ENCODE measurements around the gene LGR4.

LGR4 gene

DNA sequence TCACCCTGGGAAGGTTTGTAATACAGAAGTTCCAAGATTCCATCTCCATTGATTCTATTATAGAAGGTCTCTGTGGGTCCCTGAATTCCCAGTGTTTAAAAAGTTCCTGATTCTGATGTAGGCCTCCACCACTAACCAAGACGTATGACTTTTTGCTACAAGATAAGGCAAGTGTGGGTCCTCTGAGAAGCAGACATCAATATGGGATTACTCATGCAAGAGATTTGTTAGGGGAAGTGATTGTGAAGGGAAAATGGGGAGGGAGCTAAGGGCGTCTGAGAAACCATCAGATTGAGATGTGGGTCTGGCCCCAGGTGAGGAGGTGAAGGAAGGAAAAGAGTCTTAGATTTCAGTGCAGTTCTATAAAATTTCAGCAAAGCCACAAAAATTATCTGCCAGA is 10.2 kb upstream of the LGR4 start:
- ChIA-PET CTCF (interaction anchor here (0.7 to 6.4 kb wide), 6 partner anchors 19 to 831 kb away, joined by 3 to 134 read pairs (median 18); no protein-coding TSS in a partner anchor), POLR2A (no interaction called here)
- Histone ChIP-seq H3K4me1 (ENCODE audit: control insufficient read depth, insufficient read depth, low read length) (no peaks in the 10 kb centered on the region), H3K4me3 (ENCODE audit: low read depth, low read length) (no peak overlapping the region), H3K27ac (ENCODE audit: extremely low read depth, low read depth, low read length) (no peak overlapping the region), H3K36me3 (ENCODE audit: control insufficient read depth in 2 of 2, insufficient read depth in 1 of 2, low read length in 2 of 2) (no peaks in the 10 kb centered on the region), H3K9me3 (ENCODE audit: control insufficient read depth, insufficient read depth, low read depth, low read length) (no peaks in the 10 kb centered on the region)
- no peak for TF ChIP-seq ZNF837 (tag by site-specific recombination; IDR thresholded peaks at IDR 0.05)

DNA sequence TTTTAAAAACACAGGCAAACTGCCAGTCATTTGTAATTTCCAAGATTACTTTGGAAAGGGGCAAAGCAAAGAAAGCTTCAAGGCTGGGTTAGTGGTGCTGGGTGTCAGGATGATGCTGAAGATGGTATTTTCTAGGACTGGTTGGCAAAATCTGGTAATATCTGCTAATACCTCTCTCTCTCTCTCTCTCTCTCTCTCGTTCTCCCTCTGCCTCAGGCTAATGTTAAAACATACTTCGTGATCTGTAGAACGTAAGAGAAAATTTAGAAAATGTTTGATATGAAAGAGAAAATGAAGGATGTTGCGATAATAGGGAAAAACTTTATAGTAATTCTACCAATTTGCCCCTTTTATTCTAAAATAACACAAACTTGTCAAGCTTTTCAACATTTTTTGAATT is 9.4 kb upstream of the LGR4 start:
- Histone ChIP-seq H3K4me3 (ENCODE audit: low read depth, low read length) (no peak overlapping the region), H3K4me1 (ENCODE audit: control insufficient read depth, insufficient read depth, low read length) (no peaks in the 10 kb centered on the region), H3K27ac (ENCODE audit: extremely low read depth, low read depth, low read length) (no peak overlapping the region), H3K9me3 (ENCODE audit: control insufficient read depth, insufficient read depth, low read depth, low read length) (no peaks in the 10 kb centered on the region), H3K36me3 (ENCODE audit: control insufficient read depth in 2 of 2, insufficient read depth in 1 of 2, low read length in 2 of 2) (no peaks in the 10 kb centered on the region)
- TF ChIP-seq ZNF596 (tag by site-specific recombination; IDR thresholded peaks at IDR 0.05) (peak; percentile 63), ZNF792 (tag by site-specific recombination; IDR thresholded peaks at IDR 0.05) (no peak), TCF7L2 (IDR thresholded peaks at IDR 0.05; ENCODE audit: borderline replicate concordance, low read depth, low read length) (no peak)
- ChIA-PET CTCF (interaction anchor here (0.6 to 5.8 kb wide), 7 partner anchors 18 to 612 kb away, joined by 3 to 32 read pairs (median 4); no protein-coding TSS in a partner anchor), POLR2A (interaction anchor here (0.7 to 1.4 kb wide), 2 partner anchors 9 to 121 kb away, joined by 5 to 10 read pairs; partner anchors contain the start of gene LGR4)

DNA sequence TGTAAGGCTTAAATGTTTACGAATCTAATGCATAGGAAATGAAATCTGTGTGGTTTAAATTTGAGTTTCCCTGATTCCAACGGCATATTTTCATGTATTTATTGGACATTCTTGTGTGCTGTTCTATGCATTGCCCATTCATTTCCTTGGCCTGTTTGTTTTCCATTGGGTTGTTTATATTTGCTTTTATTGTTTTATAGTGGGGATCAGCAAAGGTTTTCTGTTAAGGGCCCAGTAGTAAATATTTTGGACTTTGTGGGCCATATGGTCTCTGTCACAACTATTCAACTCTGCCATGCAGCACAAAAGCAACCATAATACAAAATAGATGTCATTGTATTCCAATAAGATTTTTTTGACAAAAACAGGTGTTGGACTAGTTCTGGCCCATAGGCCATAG is 5.2 kb upstream of the LGR4 start:
- Histone ChIP-seq H3K36me3 (ENCODE audit: control insufficient read depth in 2 of 2, insufficient read depth in 1 of 2, low read length in 2 of 2) (no peaks in the 10 kb centered on the region), H3K27ac (ENCODE audit: extremely low read depth, low read depth, low read length) (no peak overlapping the region), H3K4me1 (ENCODE audit: control insufficient read depth, insufficient read depth, low read length) (no peaks in the 10 kb centered on the region), H3K4me3 (ENCODE audit: low read depth, low read length) (no peak overlapping the region), H3K9me3 (ENCODE audit: control insufficient read depth, insufficient read depth, low read depth, low read length) (no peaks in the 10 kb centered on the region)
- no peak for TF ChIP-seq ZNF830 (tag by site-specific recombination; IDR thresholded peaks at IDR 0.05; ENCODE audit: low read depth)
- TF ChIP-seq ZNF175 (tag by site-specific recombination; IDR thresholded peaks at IDR 0.05): no peak
- TF ChIP-seq ZNF423 (tag by site-specific recombination; IDR thresholded peaks at IDR 0.05): no peak
- TF ChIP-seq, protein P1, sequence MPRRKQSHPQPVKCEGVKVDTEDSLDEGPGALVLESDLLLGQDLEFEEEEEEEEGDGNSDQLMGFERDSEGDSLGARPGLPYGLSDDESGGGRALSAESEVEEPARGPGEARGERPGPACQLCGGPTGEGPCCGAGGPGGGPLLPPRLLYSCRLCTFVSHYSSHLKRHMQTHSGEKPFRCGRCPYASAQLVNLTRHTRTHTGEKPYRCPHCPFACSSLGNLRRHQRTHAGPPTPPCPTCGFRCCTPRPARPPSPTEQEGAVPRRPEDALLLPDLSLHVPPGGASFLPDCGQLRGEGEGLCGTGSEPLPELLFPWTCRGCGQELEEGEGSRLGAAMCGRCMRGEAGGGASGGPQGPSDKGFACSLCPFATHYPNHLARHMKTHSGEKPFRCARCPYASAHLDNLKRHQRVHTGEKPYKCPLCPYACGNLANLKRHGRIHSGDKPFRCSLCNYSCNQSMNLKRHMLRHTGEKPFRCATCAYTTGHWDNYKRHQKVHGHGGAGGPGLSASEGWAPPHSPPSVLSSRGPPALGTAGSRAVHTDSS (tag by site-specific recombination; IDR thresholded peaks at IDR 0.05): no peak
- no peak for TF ChIP-seq GFI1B (tag by site-specific recombination; IDR thresholded peaks at IDR 0.05)
- TF ChIP-seq ZNF677 (tag by site-specific recombination; IDR thresholded peaks at IDR 0.05): no peak
- no peak for TF ChIP-seq ZNF221 (tag by site-specific recombination; IDR thresholded peaks at IDR 0.05; ENCODE audit: borderline replicate concordance)
- TF ChIP-seq, protein P2, sequence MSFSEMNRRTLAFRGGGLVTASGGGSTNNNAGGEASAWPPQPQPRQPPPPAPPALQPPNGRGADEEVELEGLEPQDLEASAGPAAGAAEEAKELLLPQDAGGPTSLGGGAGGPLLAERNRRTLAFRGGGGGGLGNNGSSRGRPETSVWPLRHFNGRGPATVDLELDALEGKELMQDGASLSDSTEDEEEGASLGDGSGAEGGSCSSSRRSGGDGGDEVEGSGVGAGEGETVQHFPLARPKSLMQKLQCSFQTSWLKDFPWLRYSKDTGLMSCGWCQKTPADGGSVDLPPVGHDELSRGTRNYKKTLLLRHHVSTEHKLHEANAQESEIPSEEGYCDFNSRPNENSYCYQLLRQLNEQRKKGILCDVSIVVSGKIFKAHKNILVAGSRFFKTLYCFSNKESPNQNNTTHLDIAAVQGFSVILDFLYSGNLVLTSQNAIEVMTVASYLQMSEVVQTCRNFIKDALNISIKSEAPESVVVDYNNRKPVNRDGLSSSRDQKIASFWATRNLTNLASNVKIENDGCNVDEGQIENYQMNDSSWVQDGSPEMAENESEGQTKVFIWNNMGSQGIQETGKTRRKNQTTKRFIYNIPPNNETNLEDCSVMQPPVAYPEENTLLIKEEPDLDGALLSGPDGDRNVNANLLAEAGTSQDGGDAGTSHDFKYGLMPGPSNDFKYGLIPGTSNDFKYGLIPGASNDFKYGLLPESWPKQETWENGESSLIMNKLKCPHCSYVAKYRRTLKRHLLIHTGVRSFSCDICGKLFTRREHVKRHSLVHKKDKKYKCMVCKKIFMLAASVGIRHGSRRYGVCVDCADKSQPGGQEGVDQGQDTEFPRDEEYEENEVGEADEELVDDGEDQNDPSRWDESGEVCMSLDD (tag by site-specific recombination; IDR thresholded peaks at IDR 0.05): no peak
- ChIA-PET POLR2A (no interaction called here), CTCF (interaction anchor here (1.1 to 3.8 kb wide), 2 partner anchors 8 to 19 kb away, joined by 3 to 26 read pairs; no protein-coding TSS in a partner anchor)

DNA sequence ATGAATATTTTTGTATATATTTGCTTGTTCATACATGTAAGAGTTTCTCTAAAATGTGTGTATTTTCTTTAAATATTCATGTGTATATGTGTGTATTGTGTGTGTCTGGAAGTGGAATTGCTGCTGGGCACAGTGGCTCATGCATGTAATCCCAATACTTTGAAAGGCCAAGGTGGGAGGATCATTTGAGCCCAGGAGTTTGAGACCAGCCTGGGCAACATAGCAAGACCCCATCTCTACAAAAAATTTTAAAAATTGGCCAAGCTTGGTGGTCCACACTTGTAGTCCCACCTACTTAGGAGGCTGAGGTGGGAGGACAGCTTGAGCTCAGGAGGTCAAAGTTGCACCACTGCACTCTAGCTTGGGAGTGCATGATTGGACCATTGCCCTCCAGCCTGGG is 4.7 kb upstream of the LGR4 start:
- Histone ChIP-seq H3K27ac (ENCODE audit: extremely low read depth, low read depth, low read length) (no peak overlapping the region), H3K4me3 (ENCODE audit: low read depth, low read length) (no peak overlapping the region), H3K9me3 (ENCODE audit: control insufficient read depth, insufficient read depth, low read depth, low read length) (no peaks in the 10 kb centered on the region), H3K4me1 (ENCODE audit: control insufficient read depth, insufficient read depth, low read length) (no peaks in the 10 kb centered on the region), H3K36me3 (ENCODE audit: control insufficient read depth in 2 of 2, insufficient read depth in 1 of 2, low read length in 2 of 2) (no peaks in the 10 kb centered on the region)
- no peak for TF ChIP-seq ZNF791 (tag by site-specific recombination; IDR thresholded peaks at IDR 0.05)
- TF ChIP-seq ZNF274 (IDR thresholded peaks at IDR 0.05; ENCODE audit: low read length): no peak
- TF ChIP-seq ZNF274 (tag by site-specific recombination; IDR thresholded peaks at IDR 0.05; ENCODE audit: borderline replicate concordance): no peak
- TF ChIP-seq ZNF121 (tag by site-specific recombination; IDR thresholded peaks at IDR 0.05): peak; percentile 83
- CTCF ChIA-PET: interaction anchor here (3.8 kb wide), 1 partner anchor 9 kb away, joined by 26 read pairs; no protein-coding TSS in a partner anchor
- POLR2A ChIA-PET: no interaction called here
